ENCODE data around the gene KIAA0513. TPM values are rescaled to one million over a fixed set of nuclear protein-coding genes. Genes with fewer than 3 reads are reported as not detected.

KIAA0513 gene
- 2.2 and 2.8 TPM in 2 replicates for polyA plus RNA-seq (2014; cell fraction: cytosol; rRNA removed)
- polyA plus RNA-seq (2014; cell fraction: nucleus; rRNA removed) = 0.80 and 1.2 TPM in 2 replicates

GRCh38 chr16:85027349-85027957, at the start of gene KIAA0513:
KIAA0513 (plus strand) TSS chr16:85027795; CDS start chr16:85067072, 39,277 bp downstream.
- peak; percentile 92 for DNase-seq (ENCODE audit: low spot score)

GRCh38 chr16:84979516-84979915, 48.1 kb upstream of the KIAA0513 start:
- no peak for DNase-seq (ENCODE audit: low spot score)

- DNase-seq (ENCODE audit: low spot score) = no peak
Observed at GRCh38 chr16:84982434-84982833, 45.2 kb upstream of the KIAA0513 start.

- DNase-seq (ENCODE audit: low spot score) = no peak
Observed at GRCh38 chr16:84985079-84986065, 42.2 kb upstream of the KIAA0513 start.

GRCh38 chr16:84986102-84986501, 41.5 kb upstream of the KIAA0513 start:
- DNase-seq (ENCODE audit: low spot score) = no peak

GRCh38 chr16:84986879-84987278, 40.7 kb upstream of the KIAA0513 start:
- no peak for DNase-seq (ENCODE audit: low spot score)

- DNase-seq (ENCODE audit: low spot score) = no peak
Observed at GRCh38 chr16:84988328-84989080, 39.1 kb upstream of the KIAA0513 start.

- DNase-seq (ENCODE audit: low spot score) = no peak
Observed at GRCh38 chr16:84989749-84990620, 37.6 kb upstream of the KIAA0513 start.

- no peak for DNase-seq (ENCODE audit: low spot score)
Observed at GRCh38 chr16:84990782-84991181, 36.8 kb upstream of the KIAA0513 start.

GRCh38 chr16:84992717-84993075, 34.9 kb upstream of the KIAA0513 start:
- DNase-seq (ENCODE audit: low spot score) = no peak

- no peak for DNase-seq (ENCODE audit: low spot score)
Observed at GRCh38 chr16:84993926-84994325, 33.7 kb upstream of the KIAA0513 start.

GRCh38 chr16:84995663-84996062, 31.9 kb upstream of the KIAA0513 start:
- no peak for DNase-seq (ENCODE audit: low spot score)

- DNase-seq (ENCODE audit: low spot score) = no peak
Observed at GRCh38 chr16:84996365-84996764, 31.2 kb upstream of the KIAA0513 start.

GRCh38 chr16:84999200-84999599, 28.4 kb upstream of the KIAA0513 start:
- no peak for DNase-seq (ENCODE audit: low spot score)

GRCh38 chr16:84999857-85000480, 27.6 kb upstream of the KIAA0513 start:
- no peak for DNase-seq (ENCODE audit: low spot score)

- DNase-seq (ENCODE audit: low spot score) = no peak
Observed at GRCh38 chr16:85002099-85002541, 25.5 kb upstream of the KIAA0513 start.

- DNase-seq (ENCODE audit: low spot score) = no peak
Observed at GRCh38 chr16:85002608-85003007, 25.0 kb upstream of the KIAA0513 start.

GRCh38 chr16:85003076-85003475, 24.5 kb upstream of the KIAA0513 start:
- DNase-seq (ENCODE audit: low spot score) = no peak

- DNase-seq (ENCODE audit: low spot score) = no peak
Observed at GRCh38 chr16:85003725-85004586, 23.6 kb upstream of the KIAA0513 start.
